ENCODE results near the gene OCRL. TPM values are rescaled to one million over a fixed set of nuclear protein-coding genes. Genes with fewer than 3 reads are reported as not detected.

Gene OCRL
- 25.2 TPM for total RNA-seq
- long read RNA-seq, partial matches to known transcripts = 7 of 9 reads
- long read RNA-seq, other reads (novel, unspliced or antisense) = 2 of 9 reads

- peak; percentile 91 for DNase-seq (ENCODE audit: low spot score)
These were observed at the start of gene OCRL for GRCh38 chrX:129540068-129540653. Gene OCRL, plus strand, starts transcription at chrX:129540259. Its CDS starts 181 bp downstream, at chrX:129540440.

- no peak for DNase-seq (ENCODE audit: low spot score)
These were observed 49.7 kb upstream of the OCRL start for GRCh38 chrX:129490330-129490729.

GRCh38 chrX:129493643-129494042, 46.4 kb upstream of the OCRL start:
- no peak for DNase-seq (ENCODE audit: low spot score)

- DNase-seq (ENCODE audit: low spot score) = no peak
These were observed 45.2 kb upstream of the OCRL start for GRCh38 chrX:129494887-129495286.

GRCh38 chrX:129495900-129496299, 44.2 kb upstream of the OCRL start:
- no peak for DNase-seq (ENCODE audit: low spot score)

GRCh38 chrX:129496625-129497024, 43.4 kb upstream of the OCRL start:
- DNase-seq (ENCODE audit: low spot score) = no peak

GRCh38 chrX:129497146-129497843, 42.8 kb upstream of the OCRL start:
- DNase-seq (ENCODE audit: low spot score) = no peak

- DNase-seq (ENCODE audit: low spot score) = no peak
These were observed 29.7 kb upstream of the OCRL start for GRCh38 chrX:129510331-129510730.

GRCh38 chrX:129511689-129512088, 28.4 kb upstream of the OCRL start:
- no peak for DNase-seq (ENCODE audit: low spot score)

GRCh38 chrX:129512409-129512808, 27.6 kb upstream of the OCRL start:
- DNase-seq (ENCODE audit: low spot score) = no peak

- no peak for DNase-seq (ENCODE audit: low spot score)
These were observed 23.7 kb upstream of the OCRL start for GRCh38 chrX:129516402-129516801.

GRCh38 chrX:129520151-129520550, 19.9 kb upstream of the OCRL start:
- DNase-seq (ENCODE audit: low spot score) = no peak

- no peak for DNase-seq (ENCODE audit: low spot score)
These were observed 17.6 kb upstream of the OCRL start for GRCh38 chrX:129522184-129523078.

GRCh38 chrX:129523079-129523911, 16.8 kb upstream of the OCRL start, which contains the start of gene SMARCA1:
Gene SMARCA1, minus strand, starts transcription at chrX:129523490. Its CDS starts 120 bp downstream, at chrX:129523370.
- no peak for DNase-seq (ENCODE audit: low spot score)

- DNase-seq (ENCODE audit: low spot score) = no peak
These were observed 15.7 kb upstream of the OCRL start for GRCh38 chrX:129524250-129524850.

- no peak for DNase-seq (ENCODE audit: low spot score)
These were observed 14.9 kb upstream of the OCRL start for GRCh38 chrX:129525162-129525561.

GRCh38 chrX:129525896-129526295, 14.2 kb upstream of the OCRL start:
- DNase-seq (ENCODE audit: low spot score) = no peak

GRCh38 chrX:129529685-129530281, 10.3 kb upstream of the OCRL start:
- no peak for DNase-seq (ENCODE audit: low spot score)

- no peak for DNase-seq (ENCODE audit: low spot score)
These were observed 9.6 kb upstream of the OCRL start for GRCh38 chrX:129530410-129530809.

GRCh38 chrX:129531132-129531531, 8.9 kb upstream of the OCRL start:
- DNase-seq (ENCODE audit: low spot score) = no peak
